HG03135 (cell line): ENCODE results near the gene USF2.

Source experiments
- ATAC-seq: cut with Tn5 transposase; IDR thresholded peaks from one replicate; pipeline ENCODE4 v1.9.1; 2021; ENCODE audit warnings: mild to moderate bottlenecking, moderate library complexity; ENCODE audit not compliant: unreplicated experiment

Gene USF2

DNA sequence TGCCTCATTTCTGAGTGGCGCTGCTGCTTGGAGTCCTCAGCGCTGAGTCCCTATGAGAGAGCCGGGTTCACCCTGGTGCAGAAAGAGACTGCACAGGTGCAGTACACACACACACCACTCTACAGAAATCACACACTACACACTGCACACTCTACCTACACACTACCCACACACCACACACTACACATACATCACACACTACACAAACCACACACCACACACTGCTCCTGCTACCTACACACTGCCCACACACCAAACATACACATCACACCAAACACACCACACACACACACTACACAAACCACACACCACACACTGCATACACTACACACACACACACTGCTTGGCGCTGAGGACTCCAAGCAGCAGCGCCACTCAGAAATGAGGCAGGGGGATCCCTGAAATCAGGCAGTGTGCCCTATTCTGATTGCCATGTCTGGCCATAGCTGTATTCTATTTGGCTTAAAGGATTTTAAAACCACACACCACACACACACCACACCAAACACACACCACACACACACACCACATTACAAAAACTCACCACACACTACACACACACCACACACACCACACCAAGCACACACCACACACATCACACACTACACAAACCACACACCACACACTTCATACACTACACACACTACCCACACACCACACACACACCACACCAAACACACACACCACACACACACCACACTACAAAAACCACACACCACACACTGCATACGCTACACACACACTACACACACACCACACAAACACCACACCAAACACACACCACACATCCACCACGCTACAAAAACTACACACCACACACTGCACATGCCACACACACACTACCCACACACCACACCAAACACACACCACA, 28.1 kb downstream of the USF2 start:
- no peak for ATAC-seq

DNA sequence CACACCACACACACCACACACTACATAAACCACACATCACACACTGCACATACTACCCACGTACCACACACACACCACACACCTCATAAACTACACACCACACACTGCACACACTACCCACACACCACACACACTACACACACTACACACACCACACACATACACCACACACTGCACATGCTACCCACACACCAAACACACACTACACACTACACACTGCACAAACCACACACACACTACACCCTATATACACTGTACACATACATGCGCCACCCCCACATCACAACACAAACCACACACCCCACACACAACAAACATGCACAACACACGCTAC, 28.7 kb downstream of the USF2 start:
- ATAC-seq: no peak

DNA sequence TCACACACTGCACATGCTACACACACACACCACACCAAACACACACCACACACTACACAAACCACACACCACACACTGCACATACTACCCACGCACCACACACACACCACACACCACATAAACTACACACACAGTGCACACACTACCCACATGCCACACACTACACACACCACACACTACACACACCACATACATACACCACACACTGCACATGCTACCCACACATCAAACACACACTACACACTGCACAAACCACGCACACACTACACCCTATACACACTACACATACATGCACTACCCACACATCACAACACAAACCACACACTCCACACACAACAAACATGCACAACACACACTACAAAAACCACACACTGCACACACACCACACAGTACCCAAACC, 29.2 kb downstream of the USF2 start:
- ATAC-seq: no peak

DNA sequence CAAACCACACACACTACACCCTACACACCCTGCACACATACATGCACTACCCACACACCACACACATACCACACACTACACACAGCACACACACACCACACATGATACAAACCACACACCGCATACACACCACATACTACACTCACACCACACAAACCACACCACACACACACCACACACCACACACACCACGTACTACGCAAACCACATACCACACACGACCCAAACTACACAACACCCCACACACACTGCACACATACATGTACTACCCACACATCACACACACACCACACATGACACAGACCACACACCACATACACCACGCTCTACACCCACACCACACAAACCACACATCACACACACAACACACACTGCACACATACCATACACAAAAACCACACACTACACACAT, 29.8 kb downstream of the USF2 start:
- no peak for ATAC-seq

DNA sequence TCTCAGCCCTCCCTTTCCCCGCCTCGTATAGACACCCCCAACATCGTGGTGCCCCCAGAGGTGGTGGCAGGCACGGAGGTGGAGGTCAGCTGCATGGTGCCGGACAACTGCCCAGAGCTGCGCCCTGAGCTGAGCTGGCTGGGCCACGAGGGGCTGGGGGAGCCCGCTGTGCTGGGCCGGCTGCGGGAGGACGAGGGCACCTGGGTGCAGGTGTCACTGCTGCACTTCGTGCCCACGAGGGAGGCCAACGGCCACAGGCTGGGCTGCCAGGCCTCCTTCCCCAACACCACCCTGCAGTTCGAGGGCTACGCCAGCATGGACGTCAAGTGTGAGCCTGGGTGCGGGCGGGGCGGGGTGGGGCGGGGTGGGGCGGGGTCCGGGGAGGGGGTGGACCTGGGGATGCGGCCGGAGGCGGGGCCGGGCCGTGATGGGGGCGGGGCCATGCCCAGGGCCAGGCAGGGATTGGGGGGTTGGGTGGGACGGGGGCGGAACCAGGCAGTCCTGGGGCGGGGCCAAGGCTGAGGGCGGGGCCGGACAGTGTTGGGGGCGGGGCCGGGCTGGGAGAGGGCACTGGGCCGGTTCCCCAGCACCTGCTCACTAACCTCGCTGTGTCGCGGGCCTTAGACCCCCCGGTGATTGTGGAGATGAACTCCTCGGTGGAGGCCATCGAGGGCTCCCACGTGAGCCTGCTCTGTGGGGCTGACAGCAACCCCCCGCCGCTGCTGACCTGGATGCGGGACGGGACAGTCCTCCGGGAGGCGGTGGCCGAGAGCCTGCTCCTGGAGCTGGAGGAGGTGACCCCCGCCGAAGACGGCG, 31.0 kb downstream of the USF2 start:
- ATAC-seq: no peak

DNA sequence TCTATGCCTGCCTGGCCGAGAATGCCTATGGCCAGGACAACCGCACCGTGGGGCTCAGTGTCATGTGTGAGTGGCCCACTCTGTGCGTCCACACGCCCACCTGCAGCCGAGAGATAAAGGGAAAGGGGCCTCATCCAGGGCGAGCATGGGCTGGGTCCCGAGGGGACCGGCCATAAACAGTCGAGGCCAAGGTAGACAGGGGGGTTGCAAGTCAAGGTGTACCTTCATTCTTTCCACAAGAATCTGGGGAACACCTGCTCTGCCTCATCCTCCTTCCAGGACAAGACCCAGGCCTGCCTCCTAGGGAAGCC, 31.5 kb downstream of the USF2 start:
- ATAC-seq: no peak

DNA sequence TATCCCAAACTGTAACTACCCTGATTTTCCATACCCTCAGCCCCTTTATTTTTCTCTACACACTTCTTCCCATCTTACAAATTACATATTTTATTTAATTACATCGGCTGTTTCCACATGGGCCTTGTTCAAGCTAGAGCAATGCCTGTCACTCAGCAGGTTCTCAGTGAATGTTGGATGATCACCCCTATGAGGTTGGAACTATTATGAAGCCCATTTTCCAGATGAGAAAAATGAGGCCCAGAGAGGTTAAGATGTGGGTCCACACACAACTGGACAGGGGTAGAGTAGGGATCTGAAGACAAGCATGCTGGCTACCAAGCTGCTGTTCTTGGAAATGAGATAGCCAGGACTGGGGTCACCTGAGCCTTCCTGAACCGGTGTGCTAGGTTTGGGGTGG, 33.2 kb downstream of the USF2 start:
- no peak for ATAC-seq

DNA sequence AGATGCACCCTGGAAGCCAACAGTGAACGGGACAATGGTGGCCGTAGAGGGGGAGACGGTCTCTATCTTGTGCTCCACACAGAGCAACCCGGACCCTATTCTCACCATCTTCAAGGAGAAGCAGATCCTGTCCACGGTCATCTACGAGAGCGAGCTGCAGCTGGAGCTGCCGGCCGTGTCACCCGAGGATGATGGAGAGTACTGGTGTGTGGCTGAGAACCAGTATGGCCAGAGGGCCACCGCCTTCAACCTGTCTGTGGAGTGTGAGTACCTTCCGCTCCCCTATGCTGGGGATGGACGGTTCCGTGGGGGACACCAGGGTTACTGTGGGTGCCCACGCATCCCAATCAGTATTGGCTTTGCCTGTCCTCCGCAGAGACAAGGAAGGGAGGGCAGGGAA, 33.7 kb downstream of the USF2 start:
- ATAC-seq: no peak

DNA sequence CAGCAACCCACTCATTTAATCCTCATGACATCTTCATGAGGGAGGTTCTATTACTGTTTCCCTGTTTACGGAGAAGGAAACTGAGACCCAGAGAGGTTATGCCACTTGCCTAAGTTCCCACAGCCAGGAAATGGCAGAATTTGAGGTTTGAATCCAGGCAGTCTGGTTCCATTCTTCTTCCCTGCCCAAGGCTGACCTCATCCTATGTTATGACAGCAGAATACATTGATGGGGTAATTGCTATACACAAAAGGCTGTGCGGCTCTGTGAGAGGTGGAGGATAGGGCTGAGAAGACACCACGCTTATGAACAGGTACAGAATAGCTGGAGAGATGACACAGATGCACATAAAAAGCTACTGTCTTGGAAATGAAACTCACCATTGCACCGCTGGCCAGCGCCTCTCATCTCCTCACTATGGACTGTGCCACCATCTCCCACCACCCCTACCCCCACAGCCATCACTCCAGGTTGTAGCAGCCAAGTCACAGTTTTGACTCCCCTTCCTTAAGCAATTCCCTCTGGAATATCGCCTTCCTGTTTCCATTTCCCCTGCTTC, 34.7 kb downstream of the USF2 start:
- no peak for ATAC-seq

DNA sequence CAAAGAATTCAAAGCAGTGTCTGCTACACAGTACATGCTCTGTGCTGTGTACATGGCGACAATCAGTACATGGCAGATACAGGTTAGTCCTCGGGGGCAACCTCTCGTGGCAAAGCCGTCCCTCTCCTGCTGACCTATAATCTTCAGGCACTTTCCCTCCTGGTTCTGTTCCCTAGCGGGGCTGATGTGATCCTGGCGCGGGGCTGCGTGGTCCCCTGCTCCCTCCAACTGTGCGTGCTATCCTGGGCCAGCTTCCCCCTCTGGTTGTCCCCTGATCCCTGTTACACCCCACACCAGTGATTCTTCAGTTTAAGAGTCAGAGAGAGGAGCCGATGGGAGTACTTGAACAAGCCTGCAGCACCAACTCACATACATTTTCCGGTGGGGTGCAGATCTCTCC, 35.3 kb downstream of the USF2 start:
- ATAC-seq: no peak

DNA sequence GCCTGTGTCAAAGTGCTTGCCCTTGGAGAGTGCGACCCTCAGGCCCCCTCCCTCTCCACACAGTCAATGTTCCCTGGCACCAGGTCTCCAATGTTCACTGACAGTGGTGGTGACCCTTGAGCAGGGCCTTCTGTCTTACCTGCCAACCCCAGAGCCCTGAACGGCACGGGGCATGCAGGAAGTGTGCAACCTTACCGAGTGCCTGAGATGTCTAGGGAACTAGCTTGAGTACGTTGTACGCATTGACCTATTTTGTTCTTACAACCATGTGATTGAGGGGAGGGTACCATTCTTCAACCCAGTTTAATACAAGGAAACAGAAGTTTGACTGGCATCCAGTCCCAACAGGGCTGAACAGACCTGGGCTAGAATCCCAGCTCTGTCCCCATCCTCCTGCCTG, 36.4 kb downstream of the USF2 start:
- ATAC-seq: no peak

DNA sequence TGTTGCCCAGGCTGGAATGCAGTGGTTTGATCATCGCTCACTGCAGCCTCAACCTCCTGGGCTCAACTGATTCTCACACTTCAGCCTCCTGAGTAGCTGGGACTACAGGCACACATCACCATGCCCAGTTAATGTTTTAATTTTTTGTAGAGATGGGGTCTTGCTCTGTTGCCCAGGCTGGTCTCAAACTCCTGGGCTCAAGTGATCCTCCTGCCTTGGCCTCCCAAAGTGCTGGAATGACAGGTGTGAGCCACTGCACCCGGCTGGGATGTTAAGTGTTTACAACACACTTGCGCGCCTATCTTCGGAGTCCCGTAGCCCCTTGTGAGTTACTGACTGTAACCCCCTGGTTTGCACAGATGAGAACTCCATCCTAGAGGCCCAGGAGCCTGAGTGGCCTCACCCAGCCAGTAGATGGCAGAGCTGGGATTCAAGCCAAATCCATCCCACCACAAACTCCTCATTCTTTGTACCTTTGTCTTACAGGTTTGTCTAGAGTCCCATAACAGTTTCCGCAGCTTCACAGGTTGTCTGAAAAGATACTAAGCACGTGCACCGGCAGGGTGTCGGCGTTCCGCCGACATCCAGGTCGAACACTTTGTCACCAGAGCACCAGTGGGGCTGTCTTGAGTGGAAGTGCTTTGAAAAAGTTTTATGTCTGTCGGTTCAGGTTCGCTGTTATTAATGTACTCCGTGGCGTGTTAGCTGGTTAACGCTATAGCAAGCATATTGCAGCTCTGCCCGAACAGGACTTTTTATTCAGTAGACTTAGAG, 37.9 kb downstream of the USF2 start:
- no peak for ATAC-seq

DNA sequence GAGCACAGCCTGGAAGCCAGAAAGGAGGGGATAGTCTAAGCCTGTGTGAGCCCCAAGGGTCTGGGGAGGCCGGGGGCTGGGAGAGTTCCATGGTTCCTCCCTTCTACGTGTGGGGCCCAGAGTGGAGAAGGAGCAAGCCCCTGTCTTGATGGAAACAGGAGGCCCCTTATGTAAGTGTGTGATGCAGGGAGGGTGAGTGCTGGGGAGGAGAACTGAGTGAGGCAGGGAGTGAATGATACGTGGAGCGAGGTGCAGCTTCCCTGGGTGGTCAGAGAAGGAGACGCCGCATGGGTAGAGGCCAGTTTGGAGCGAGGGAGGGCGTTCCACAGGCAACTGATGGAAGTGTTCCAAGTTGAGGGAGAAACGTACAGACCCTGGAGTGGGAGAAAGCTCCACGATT, 39.2 kb downstream of the USF2 start:
- no peak for ATAC-seq

DNA sequence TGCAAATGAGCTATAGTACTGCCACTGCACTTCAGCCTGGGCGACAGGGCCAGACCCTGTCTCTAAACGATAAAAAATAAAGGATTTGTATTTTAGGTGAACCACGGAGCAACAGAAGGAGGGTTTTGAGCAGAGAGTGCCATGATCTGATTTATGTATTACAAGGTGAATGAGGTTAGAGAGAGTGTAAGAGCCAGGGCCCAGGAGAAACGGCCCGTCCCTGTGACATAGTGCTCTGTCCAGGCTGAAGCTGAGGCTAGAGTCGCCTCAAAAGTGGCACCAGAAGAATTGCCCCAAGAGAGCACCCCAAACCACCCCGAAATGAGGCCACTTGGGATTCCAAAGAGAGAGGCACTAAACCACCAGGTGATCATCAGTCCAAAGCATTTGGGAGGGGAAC, 40.1 kb downstream of the USF2 start:
- ATAC-seq: no peak

DNA sequence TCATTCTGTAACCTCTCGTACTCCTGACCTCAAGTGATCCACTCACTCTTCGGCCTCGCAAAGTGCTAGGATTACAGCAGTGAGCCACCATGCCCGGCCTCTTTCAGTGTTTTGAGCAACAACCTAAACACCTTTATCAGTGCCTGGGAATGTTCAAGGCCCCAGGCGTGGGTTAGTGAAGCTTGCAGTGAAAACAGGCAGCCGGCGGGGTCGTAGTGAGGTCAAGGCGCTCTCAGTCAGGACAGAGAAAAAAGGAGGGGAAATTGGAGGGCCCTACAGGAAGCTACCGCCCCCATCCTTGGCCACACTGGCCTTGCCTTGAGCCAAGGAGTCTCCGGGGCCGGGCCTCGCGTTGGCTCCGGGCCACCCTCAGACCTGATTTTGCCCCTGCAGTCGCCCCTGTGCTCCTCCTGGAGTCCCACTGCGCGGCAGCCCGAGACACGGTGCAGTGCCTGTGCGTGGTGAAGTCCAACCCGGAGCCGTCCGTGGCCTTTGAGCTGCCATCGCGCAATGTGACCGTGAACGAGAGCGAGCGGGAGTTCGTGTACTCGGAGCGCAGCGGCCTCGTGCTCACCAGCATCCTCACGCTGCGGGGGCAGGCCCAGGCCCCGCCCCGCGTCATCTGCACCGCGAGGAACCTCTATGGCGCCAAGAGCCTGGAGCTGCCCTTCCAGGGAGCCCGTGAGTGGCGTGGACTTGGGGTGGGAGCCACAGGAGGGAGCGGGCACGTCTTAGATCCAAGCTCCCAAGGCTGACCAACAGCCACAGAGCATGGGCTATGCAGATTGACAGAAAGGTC, 40.9 kb downstream of the USF2 start:
- no peak for ATAC-seq

DNA sequence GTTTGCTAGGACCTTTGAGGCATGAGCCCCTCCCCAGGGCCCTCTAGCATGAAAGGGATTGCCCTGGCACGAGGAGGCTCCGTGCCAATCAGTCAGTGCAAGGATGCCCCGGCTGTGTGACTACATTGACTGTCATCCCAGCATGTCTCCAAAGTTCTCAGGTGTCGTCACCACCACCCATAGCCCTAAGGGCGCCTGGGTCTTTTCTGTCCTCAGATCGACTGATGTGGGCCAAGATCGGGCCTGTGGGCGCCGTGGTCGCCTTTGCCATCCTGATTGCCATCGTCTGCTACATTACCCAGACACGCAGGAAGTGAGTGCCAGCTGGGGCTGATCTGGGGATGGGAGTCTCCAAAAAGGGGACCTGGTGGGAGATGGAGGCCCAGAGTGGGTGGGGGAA, 41.6 kb downstream of the USF2 start:
- no peak for ATAC-seq

DNA sequence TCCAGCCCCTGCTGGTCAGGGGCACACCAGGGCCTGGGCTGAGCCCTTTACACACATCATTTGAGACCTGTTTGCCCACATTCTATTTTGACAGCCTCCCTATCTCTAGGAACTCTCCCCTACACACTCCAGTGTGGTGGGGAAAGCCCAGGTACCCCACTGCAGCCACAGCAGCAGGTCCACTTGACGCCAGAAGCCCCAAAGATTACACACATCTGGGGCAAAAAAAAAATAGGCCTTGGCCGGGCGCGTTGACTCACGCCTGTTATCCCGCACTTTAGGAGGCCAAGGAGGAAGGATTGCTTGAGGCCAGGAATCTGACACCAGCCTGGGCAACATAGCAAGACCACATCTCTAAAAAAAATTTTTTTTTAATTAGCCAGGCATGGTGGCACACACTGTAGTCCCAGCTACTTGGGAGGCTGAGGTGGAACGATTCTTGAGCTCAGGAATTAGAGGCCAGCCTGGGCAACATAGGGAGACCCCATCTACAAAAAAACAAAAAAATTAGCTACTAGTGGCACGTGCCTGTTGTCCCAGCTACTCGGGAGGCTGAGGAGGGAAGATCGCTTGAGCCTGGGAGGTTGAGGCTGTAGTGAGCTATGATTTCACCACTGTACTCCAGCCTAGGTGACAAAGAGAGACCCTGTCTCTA, 42.2 kb downstream of the USF2 start:
- ATAC-seq: no peak

DNA sequence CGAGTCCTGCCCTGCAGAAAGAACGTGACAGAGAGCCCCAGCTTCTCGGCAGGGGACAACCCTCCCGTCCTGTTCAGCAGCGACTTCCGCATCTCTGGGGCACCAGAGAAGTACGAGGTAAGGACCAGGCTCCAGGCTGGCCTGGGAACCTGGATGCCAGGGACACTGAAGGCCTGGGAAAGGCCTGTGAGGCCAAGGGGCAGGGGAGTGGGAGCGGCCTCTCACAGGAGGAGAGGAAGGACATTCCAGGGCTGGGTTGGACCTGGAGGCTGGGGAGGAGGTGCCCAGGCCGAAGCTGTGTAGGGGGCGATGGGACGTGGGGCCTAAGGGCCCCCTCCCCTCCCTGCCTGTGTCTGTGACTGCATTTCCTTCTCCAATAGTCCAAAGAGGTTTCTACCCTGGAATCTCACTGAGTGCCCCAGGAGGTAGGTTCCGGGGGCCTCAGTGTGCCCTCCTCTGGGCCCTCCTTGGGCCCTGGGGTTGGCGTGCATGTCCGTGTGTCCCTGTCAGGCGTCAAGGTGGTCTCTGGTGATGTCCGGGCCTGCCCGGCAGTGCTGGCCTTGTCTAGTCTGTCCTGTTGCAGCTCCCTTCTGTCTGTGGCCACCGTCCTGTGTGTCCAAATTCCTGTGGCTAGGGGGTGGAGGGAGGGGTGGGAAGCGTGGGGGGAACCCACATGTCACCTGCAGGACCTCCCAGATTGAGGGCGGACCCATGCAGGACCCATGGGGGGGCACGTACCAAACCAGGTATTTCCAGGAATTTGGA, 43.3 kb downstream of the USF2 start:
- ATAC-seq: no peak

DNA sequence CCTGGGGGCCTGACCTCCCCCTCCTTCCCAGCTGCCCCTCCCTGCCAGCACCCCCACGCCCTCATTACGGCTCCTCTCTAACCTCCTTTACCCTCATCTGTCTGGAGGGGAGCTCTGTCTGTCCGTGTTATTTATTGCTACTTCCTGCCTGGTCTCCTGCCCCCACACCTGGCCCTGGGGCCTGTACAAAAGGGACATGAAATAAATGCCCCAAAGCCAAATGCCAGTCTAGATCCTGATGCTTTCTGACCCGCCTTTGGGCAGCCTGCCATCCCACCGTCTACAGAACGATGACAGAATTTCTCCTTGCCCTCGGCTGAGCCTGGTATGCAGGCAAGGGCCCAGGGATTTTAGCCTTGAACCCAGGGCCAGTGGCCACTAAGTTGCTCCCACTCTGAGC, 44.8 kb downstream of the USF2 start:
- no peak for ATAC-seq
